Mammary microvascular endothelial cell (primary cell): ENCODE results near the gene FAM32A. TPM values are rescaled to one million over a fixed set of nuclear protein-coding genes. Genes with fewer than 3 reads are reported as not detected.

Experiments
- total RNA-seq: library from RNA; depleted of rRNA; stranded (reverse); fragments of >200 nt; gene quantifications from 2 replicates; pipeline ENCODE4 v1.2.3, GENCODE V29; 2015

FAM32A gene
- 131 and 141 TPM in 2 replicates for total RNA-seq

GRCh38 chr19:16185123-16185767 is at the start of gene FAM32A:
Gene FAM32A, plus strand, starts transcription at chr19:16185410. Its CDS starts 33 bp downstream, at chr19:16185443.

GRCh38 chr19:16143399-16144215 is 41.6 kb upstream of the FAM32A start, which contains the start of gene HSH2D:
Gene HSH2D, plus strand, starts transcription at chr19:16143685. Its CDS starts 5,066 bp downstream, at chr19:16148751.

GRCh38 chr19:16197622-16198369 is 12.6 kb downstream of the FAM32A start, which contains the start of gene AP1M1:
Gene AP1M1, plus strand, starts transcription at chr19:16197911. Its CDS starts 116 bp downstream, at chr19:16198027.

Other genes with a start within 250 kb of the FAM32A start
- not detected in 2 replicates for gene OR10H4, start 236.4 kb upstream of the FAM32A start, total RNA-seq
- gene TPM4, start 108.9 kb upstream of the FAM32A start, total RNA-seq: 1,135 and 1,169 TPM in 2 replicates
- gene RAB8A, start 73.5 kb upstream of the FAM32A start, total RNA-seq: 78.3 and 80.6 TPM in 2 replicates
- gene HSH2D, start 41.7 kb upstream of the FAM32A start, total RNA-seq: not detected in 2 replicates
- not detected in 2 replicates for gene CIB3, start 11.9 kb upstream of the FAM32A start, total RNA-seq
- 141 and 157 TPM in 2 replicates for gene AP1M1, start 12.5 kb downstream of the FAM32A start, total RNA-seq
- 10.0 and 13.3 TPM in 2 replicates for gene KLF2, start 139.4 kb downstream of the FAM32A start, total RNA-seq